HG03097 (cell line): ENCODE results near the gene PREX1.

Experiments
- ATAC-seq: cut with Tn5 transposase; IDR thresholded peaks from one replicate; pipeline ENCODE4 v1.9.1; 2021; ENCODE audit not compliant: unreplicated experiment, low FRiP score

The PREX1 gene

DNA sequence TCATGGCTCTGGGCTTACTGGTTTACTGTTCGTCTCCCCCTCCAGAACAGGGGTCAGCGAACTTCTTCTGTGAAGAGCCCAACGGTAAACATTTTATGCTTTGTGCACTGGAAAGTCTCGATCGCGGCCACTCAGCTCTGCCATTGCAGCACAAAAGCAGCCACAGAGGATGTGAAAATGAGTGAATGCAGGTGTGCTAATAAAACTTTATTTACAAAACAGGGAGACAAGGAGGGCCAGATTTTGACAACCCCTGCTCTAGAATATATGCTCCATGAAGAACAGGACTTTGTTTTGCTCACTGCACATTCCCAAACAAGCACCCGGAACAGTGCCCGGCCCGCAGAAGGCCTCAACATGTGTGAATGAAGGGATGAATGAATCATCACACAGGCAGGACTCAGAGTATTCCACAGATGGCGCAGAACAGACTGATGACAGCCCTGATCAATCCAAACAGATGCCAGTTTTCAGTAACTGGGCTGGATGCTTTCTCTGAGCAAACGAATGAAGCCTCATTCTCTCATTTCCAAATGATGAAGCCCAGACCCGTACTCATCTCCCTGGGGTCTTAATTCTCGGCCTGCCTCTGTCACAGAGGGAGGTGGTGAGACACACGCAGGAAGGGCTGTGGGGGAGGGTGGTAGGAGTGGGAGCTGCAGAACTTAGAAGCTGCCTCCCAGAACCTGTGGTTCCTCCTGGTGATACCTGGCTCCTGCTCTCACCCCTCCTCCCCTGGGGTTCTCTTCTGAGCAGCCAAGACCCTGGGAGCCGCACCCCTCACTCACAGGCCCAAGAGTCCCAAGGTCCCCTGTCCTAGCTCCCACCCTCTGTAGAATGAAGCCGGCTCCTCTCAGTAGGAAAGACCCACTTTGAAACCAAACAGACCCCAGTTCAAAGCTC, 196.4 kb downstream of the PREX1 start:
- no peak for ATAC-seq

DNA sequence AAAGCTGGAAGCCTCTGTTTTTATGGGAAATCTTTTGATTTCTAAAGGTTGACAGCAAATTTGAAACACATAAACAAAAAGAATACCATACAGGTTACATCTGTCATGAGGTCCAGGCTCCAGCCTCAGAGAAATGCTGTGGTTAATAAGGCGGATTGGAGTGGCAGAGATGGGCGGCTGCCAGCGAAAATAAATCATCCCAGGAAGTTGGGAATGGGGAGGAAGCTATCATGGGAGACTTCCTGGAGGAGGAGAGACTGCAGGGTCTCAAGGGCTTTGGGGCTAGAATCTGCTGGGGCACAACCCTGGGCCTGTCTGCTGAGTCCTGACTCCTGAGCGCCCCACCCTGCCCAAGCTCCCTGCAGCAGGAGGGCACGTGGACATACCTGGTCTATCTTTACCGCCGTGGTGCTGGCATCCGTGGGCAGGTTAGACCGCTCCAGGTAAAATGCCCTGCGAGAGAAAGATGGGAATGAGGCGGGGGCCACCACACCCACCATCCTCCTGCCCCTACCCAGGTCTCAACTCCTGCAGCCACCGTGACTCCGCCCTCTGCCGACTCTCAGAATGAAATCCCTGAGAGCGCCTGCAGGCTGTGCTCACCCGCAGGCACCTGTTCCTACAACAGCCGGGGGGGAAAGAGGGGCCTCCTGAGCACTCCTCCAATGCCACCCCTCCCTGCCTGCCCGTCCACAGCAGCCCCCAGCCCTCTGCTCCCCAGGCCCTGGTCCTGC, 197.3 kb downstream of the PREX1 start:
- no peak for ATAC-seq

DNA sequence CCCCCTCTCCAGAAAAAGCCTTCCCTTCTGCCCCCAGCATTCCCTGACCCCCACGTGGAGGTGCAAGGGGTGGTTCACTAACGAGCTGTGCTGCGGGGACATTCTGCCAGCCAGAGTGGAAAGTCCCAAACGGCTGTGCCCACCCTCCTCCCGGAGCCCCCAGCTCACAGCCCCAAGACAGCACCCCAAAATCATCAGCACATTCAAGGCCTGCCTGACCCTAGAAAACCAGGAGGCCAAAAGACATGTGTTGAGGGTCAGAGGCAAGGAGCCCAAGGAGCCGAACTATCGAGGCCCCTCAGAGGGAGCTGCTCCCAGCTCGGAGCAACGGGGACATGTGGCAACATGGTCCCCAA, 197.9 kb downstream of the PREX1 start:
- ATAC-seq: no peak

DNA sequence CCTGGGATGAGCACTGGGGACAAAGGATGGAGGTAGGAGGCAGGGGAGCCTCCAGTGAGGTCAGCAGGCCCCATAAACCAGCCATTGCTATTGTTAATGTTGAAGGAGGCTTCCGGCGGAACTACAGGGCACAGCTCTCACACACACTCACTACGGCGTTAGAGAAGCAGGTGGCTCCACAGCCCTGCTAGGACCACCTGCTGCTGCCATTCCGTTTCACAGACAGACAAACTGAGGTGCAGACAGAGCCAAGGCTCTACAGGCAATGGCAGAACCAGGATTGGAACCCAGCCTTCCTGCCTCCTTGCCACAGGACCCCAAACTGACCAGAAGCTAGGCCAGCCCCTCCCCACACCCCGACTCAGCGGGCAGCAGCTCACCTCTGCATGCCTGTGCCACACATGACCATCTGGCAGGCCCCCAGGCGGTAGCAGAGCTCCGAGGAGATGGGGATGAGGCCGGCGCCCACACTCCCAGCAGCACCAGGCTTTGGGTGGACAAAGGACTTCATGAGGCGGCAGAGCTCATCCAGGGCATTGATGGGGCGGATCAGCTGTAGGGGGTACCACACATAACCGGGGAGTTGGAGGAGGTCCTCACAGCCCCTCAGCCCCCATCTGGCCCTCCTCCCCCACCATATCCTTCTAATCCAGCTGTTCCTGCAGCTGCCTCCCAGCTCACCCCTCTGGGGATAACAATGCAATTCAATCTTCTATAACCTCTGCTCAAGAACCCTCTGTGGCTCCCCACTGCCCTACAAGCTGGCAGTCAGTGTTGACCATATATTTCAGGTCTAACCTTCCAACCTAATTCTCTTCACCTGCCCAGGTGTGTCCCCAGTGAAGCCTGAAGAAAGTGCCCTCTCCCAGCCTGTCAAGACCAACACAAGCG, 198.5 kb downstream of the PREX1 start:
- no peak for ATAC-seq

DNA sequence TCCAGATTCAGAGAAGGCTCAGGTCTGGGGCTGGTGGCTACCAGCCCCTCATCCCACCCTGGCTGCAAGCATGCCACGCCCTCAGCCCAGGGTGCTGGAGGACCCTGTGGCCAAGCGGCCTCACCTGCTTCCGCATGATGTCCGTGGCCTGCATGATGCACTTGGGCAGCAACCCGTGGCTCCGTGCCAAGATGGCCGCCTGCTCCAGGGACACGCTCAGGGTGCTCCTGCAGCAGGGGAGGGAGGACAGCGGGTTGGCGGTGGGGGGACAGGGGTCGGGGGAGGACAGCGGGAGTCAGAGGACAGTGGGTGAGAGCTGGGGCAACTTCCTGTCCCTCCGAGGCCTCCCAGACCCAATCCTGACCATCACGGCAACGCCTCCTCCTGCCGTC, 200.1 kb downstream of the PREX1 start:
- ATAC-seq: no peak

DNA sequence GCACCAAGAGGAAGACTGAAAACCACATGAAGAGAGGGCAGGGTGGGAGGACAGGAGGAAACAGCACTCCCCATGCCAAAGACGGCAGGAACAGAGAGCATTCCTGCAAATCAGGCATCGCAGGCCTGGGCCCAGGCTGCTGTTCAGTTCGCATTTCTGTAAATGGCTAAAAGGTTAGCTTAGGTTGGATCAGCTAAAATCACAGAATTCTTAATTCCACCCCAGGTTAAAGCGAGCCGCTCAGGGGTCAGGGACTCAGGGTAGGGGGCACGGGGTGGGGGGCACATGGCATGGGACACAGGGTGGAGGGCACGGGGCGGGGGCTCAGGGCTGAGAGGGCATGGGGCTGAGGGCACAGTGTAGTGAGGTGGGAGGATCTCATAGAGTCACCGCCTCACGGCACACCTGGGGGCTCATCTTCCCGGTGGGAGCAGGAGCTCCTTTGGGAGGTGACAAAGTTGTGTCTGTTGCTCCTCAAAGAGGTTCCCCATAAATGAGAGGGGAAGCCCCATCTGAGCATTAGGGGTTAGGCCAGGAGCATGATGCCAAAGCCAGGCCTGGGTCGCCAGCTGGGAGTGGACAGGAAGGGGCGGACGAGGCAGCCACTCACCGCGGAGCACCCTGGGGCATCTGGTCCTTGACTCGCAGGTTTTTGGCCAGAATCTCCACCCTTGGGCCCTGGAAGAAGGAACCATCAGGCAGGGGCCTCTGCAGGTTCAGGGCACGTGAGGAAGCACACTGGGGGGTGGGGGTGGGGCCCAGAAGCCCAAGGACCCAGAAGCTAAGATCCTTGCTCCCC, 200.7 kb downstream of the PREX1 start:
- no peak for ATAC-seq

DNA sequence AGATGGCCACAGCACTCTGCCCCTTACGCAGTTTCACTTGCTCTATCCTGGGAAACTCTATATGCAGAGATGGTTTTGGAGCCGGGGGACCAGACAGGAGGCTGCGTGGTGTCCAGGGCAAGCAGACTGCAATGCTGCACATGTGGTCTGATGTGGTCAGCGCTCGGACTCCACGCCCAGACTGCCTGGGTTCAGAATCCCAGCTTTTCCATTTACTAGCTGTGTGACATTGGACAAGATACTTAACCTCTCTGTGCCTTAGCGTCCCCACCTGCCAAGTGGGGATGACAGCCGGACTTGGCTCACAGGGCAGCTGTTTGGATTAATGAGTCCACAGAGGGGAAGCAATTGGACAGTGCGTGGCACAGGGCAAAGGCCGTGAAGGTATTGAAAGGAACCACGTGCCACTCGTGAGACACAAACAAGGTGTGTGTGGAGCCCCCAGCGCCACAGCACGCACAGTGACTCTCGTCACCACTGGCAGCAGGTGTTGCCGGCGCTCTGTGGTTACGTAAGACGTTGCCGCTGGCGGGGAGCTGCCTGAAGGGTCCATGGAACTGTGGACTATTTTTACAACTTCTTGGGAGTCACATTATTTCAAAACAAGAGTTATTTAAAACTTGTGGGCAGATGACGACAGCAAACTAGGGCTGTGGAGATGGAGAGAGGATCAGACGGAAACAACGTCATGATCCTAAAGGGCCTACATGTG, 201.4 kb downstream of the PREX1 start:
- ATAC-seq: no peak

DNA sequence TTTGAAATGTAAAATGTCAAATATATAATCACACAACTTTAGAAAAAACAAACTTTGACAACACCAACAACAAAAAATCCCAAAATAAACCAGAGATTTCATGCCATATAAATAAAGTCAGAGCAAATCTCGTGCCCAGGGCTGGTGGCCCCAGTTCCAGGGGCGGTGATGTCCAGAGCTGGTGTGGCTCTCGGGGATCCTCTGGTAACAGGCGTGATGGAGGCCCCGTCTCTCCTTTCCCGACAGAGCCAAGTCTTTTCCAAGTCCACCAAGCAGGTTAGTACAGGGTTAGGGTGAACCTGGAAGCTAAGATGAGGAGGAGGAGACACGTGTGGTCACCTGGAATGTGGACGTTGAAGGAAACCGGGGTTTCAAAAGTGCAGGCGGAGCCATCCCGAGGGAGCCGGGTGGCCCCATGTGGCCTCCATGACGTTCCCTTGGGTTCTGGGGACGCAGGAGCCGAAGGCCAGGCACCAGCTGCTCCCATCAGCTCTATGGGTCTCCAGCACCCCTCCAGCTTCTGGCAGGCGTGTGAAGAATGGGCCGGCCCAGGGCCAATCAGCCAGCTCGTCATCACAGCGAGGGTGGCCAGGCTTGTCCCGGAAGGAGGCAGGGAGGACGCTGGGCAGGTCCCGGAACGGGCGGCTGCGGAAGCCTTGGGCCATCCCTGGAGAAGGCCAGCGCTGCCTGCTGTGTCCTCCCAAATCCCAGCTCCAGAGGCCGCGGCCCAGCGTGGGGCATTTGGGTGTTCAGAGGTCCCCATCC, 202.5 kb downstream of the PREX1 start:
- ATAC-seq: no peak

DNA sequence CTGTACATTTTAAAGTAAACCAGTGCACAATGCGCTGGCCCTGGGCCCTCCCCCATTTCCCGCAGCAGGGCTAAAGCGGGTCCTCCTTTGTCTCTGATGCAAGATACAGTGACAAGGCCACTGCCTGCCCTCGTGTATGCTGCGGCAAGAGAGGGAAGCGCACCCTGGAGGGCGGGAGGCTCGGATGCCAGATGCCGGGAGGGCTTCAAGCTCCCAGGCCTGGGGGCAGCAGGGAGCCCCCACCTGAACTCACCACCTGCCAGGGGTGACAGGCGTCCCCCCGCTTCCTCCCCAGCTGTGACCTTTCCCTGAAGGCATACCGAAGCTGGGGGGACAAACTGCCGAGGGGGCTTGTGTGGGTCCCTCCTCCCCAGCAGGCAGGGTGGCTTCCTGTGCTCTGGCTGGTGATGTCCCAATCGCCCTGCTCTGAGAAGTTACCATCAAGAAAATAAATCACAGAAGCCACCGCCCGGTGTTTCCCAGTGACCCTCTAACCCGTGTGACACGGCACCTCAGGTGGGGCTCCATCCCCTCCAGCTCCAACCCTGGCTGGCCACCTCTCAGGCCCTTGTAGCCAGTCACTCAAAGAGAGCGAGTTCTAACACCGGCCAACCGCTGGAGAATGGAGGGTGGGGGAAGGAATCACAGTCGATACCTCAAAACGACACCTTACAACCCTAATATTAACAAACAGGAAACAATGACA, 203.3 kb downstream of the PREX1 start:
- no peak for ATAC-seq

DNA sequence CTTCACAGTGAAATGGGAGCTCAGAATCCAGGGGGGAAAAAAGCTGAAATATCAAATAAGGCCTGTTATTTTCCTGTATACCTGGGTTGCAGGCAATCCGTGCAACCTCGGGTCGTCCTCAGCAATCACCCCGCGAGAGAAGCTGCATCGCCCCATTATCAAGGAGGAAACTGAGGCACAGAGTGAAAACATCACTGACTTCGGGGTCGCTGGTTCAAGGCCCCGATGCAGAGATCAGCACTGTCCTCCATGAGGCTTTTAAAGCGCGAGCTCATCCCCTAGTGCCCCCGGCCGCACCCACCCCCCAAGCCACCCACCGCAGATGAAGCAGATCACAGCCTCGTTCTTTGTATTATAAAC, 203.9 kb downstream of the PREX1 start:
- ATAC-seq: no peak

DNA sequence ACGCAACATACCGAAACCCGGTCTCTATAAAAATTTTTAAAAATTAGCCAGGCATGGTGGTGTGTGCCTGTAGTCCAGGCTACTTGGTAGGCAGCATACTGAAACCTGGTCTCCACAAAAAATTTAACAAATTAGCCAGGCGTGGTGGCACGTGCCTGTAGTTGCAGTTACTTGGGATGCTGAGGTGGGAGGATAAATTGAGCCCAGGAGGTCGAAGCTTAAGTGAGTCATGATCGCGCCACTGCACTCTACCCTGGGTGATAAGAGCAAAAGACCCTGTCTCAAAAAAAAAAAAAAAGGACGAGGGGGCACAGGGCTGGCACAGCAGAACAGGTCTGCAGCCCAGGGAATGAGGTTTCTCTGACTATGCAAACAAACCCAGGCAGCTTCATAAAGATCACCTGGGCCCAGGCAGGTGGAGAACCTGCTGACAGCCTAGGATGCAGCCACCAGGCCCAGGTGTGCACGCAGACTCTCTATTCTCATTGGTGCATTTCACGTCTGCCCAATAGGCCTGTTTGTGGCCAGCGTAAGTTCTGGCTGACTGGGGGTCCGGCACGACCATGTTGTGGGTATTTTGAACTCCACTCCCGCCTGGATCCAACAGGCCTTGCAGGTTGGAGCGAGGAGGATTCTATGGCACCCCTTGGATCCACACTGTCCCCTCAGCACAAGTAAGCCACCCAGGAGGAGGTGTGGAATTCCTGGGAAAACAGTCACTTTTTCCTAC, 204.5 kb downstream of the PREX1 start:
- no peak for ATAC-seq

DNA sequence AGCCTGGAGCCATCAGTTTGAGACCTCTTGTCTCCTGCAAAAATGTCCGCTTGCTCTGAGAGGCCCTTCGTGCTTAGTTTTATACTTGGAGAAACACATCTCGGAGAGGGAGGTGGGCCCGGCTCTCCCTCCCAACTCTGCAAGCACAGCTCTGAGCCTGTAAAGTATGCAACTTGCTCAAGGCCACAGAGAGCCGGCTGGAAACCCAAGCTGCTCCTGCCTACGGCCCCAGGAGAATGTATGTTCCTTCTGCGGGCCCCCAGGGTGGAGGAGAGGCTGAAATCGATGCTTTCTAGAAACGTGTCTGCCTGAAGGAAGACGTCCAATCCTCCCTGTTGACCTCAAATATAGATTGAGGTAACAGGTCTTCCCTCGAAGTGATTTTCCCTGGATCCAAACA, 205.4 kb downstream of the PREX1 start:
- ATAC-seq: no peak

DNA sequence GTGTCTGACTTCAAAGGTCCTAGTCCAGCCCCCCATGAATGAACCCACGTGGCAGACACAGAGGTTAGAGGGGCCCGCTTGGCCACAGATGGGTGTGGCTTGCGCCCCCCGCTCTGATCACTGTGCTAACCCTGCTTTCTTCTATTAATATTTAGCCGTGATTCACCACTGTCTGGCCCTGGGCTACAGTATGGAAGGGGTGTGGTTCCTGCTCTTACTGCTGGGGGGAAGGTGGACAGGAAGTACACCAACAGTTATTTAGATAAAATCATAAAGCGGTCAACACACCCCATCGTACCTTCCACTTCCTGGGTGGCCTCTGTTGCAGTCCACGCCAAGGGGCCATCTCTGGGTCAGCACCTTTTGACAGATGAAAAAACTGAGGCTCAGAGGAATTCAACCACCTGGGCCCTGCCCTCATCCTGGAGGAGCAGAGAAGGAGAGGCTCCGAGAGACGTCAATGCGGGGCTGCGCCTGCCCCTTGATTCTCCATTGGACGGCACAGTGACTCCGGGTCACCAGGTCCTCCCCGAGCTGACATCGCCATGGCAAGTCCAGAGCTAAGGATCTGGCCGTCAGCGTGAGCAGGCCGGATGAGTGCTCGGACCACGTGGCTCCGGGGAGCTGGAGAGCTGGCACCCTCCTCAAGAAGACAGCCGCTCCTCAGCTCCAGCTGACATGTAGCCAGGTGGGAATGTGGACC, 206.3 kb downstream of the PREX1 start:
- no peak for ATAC-seq

DNA sequence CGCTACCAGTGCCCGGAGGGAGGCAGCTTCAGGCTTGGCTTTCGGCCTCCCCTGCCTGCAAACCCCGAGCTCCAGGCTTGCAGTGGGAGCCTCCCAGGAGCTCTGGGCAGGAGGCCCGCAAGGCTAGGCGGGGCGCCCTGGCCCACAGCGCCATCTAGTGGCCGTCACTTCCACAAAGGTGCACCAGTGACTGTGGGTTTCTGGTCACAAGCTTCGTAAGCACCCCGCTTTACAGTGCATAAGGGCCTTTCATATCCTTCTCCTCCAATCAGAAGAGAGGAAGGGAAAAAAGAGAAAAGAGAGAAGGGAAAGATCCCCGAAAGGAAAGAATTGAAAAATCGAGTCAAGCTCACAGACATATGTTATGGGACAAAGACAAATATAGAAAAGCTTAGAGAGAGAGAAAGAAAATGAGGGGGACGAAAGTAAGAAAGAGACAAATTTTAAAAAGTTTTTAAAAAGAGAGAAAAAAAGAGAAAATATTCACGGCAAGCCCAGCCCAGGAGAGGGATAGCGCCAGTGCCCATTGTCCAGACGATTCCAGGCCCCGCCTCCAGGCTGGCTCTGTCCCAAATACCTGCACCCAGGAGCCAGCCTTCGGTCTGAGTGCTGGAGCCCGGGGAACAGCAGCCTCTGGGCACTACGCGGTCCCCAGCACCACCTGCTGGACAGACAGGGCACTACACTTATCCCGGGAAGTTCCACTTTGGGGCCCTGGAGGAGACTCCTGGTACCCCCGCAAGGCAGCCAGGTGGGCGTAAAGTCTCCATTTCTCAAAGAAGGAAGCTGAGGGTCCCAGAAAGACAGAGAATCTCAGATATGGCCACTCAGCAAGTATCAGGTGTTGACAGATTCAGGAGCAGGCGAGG, 207.1 kb downstream of the PREX1 start:
- ATAC-seq: no peak

DNA sequence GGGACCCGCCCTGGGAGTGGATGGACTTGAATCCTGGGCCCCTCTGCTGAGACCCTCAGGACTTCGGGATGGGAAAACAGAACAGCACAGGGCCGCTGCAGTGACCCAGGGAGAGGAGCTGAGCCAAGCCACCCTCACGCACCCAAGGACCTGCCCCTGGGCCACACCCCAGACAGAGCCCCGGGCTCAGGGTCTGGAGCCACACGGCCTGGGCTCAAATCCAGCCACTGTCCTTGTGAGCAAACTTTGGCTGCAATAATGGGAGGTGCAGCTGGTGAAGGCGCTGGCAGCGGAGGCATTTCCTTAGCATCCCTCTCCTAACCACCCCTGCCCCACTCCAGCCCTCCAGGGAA, 207.7 kb downstream of the PREX1 start:
- no peak for ATAC-seq
